ENCODE data around the gene ISOC1. TPM values are rescaled to one million over a fixed set of nuclear protein-coding genes. Genes with fewer than 3 reads are reported as not detected.

ISOC1 gene
- total RNA-seq, 1 experiment from 2014 or later: 24.9 TPM

- TF ChIP-seq PRDM15 (CRISPR knock-in tag; IDR thresholded peaks at IDR 0.05) (0 out of 2 replicates have a peak, but pooled peaks have one; percentile 31), CTCF (IDR thresholded peaks at IDR 0.05) (no peak), ZNF317 (CRISPR knock-in tag; IDR thresholded peaks at IDR 0.05; ENCODE audit: borderline replicate concordance, low read depth) (no peak; the same call in 1 of the 2 replicates), MXD4 (CRISPR knock-in tag; IDR thresholded peaks at IDR 0.05; ENCODE audit: borderline replicate concordance) (no peak), AFF4 (CRISPR knock-in tag; IDR thresholded peaks at IDR 0.05; ENCODE audit: borderline replicate concordance) (no peak), E2F1 (CRISPR knock-in tag; IDR thresholded peaks at IDR 0.05) (no peak), ZNF416 (CRISPR knock-in tag; IDR thresholded peaks at IDR 0.05) (no peak), EMX1 (CRISPR knock-in tag; IDR thresholded peaks at IDR 0.05) (no peak), GRHL2 (CRISPR knock-in tag; IDR thresholded peaks at IDR 0.05; ENCODE audit: insufficient replicate concordance, severe bottlenecking) (no peak), FOXJ3 (CRISPR knock-in tag; IDR thresholded peaks at IDR 0.05; ENCODE audit: borderline replicate concordance) (no peak), ZMAT4 (CRISPR knock-in tag; IDR thresholded peaks at IDR 0.05) (no peak), KAT7 (CRISPR knock-in tag; IDR thresholded peaks at IDR 0.05; ENCODE audit: borderline replicate concordance) (no peak), GABPB1 (CRISPR knock-in tag; IDR thresholded peaks at IDR 0.05) (peak; percentile 68), ETV6 (CRISPR knock-in tag; IDR thresholded peaks at IDR 0.05) (peak; percentile 48; the same call in 1 of the 2 replicates), CREM (CRISPR knock-in tag; IDR thresholded peaks at IDR 0.05) (no peak), SMAD3 (CRISPR knock-in tag; IDR thresholded peaks at IDR 0.05; ENCODE audit: borderline replicate concordance) (no peak), ZNF219 (CRISPR knock-in tag; IDR thresholded peaks at IDR 0.05; ENCODE audit: borderline replicate concordance) (0 out of 2 replicates have a peak, but pooled peaks have one; percentile 40), RELA (CRISPR knock-in tag; IDR thresholded peaks at IDR 0.05; ENCODE audit: borderline replicate concordance) (0 out of 2 replicates have a peak, but pooled peaks have one; percentile 32), SMAD4 (CRISPR knock-in tag; IDR thresholded peaks at IDR 0.05) (no peak), MAX (CRISPR knock-in tag; IDR thresholded peaks at IDR 0.05) (peak; percentile 63; the same call in 1 of the 2 replicates), FOXP1 (CRISPR knock-in tag; IDR thresholded peaks at IDR 0.05; ENCODE audit: borderline replicate concordance) (peak; percentile 26; the same call in 1 of the 2 replicates), TEAD1 (CRISPR knock-in tag; IDR thresholded peaks at IDR 0.05) (no peak), USF2 (CRISPR knock-in tag; IDR thresholded peaks at IDR 0.05) (no peak)
Observed at GRCh38 chr5:129094924-129095899, 663 bp downstream of the ISOC1 start (continued).
